Pancreas (tissue), 10 donors: ENCODE data around the gene CDC73. TPM values are rescaled to one million over a fixed set of nuclear protein-coding genes. Genes with fewer than 3 reads are reported as not detected.
"Not testable (repeated sequence)": the region's sequence is repeated elsewhere in the genome, so short reads cannot be mapped to it uniquely, and the experiment has no call there.

Experiments used
- ATAC-seq, 4 donors: fragments of 200-7000 bp; cut with Tn5 transposase; one replicate each; pipeline versions ENCODE4 v1.8.0 to v1.9.1; 2020; ENCODE audit warnings: mild to moderate bottlenecking in 4 of 4, moderate library complexity in 4 of 4
- DNase-seq, 6 donors: peaks; one replicate each; pipeline ENCODE4 v3.0.0-alpha.2; 2020
- FAIRE-seq: peaks from 2 replicates; lab custom pipeline; 2012; peaks lifted over from hg19 to GRCh38; lab: Jason Lieb, UNC
- H3K27ac ChIP-seq, 4 donors: fragments of 200-600 bp; sonication (generic); 1 replicate in 3 of 4; 2 replicates in 1 of 4; pipeline versions ENCODE4 v1.5.0 to v1.8.0; 2020
- H3K27me3 ChIP-seq, 4 donors: fragments of 200-600 bp; one replicate each; pipeline ENCODE4 v1.8.0; 2021
- H3K36me3 ChIP-seq, 3 donors: fragments of 200-600 bp; sonication (generic) in 1 of 3; one replicate each; pipeline versions ENCODE4 v1.5.0 to v1.8.0; 2020 to 2021
- H3K4me1 ChIP-seq, 3 donors: fragments of 200-600 bp; one replicate each; pipeline ENCODE4 v1.8.0; 2021
- H3K4me3 ChIP-seq, 4 donors: fragments of 200-600 bp; sonication (generic) in 2 of 4; one replicate each; pipeline versions ENCODE4 v1.5.0 to v1.8.0; 2020 to 2021
- H3K9me3 ChIP-seq, 4 donors: fragments of 200-600 bp; one replicate each; pipeline ENCODE4 v1.8.0; 2021
- WGBS, 2 donors: extraction: QIAGEN DNeasy Blood & Tissue Kit; methylation state at CpG; one replicate each; pipeline ENCODE4 v1.1.7; 2013; 5-methylcytosine and 5-hydroxymethylcytosine counted together
- intact Hi-C, 3 donors: fragments of 100-400 bp; cut with DNase I; formaldehyde crosslinking; loops; one replicate each; pipeline versions ENCODE4 v1.11.1 to v1.14.2; 2022
- polyA plus RNA-seq, 2 donors: library from polyadenylated mRNA; stranded (reverse); fragments of 200-250 nt; gene quantifications; one replicate each; pipeline ENCODE4 v1.2.3, GENCODE V29; 2013
- total RNA-seq, 6 donors: library from RNA; stranded (reverse); fragmentation: NEBNext Ultra II Directional in 4 of 6; extraction: Animal tissue kit (Norgen Biotek cat#: 25700) in 4 of 6; gene quantifications; one replicate each; pipeline versions ENCODE4 v1.2.1 to v1.2.4, GENCODE V29; 2021 to 2023
- TF ChIP-seq, protein P1 (sequence below), 4 donors: fragments of 200-600 bp; sonication (generic) in 3 of 4; IDR thresholded peaks; one replicate each; pipeline versions ENCODE4 v1.5.0 to v1.8.0; 2021; ENCODE audit warnings: antibody characterized with exemption in 4 of 4
- donor health status: healthy with polysubstance abuse.
- donor health status: DM: no; HTN: no; CAD: no; lungs with moderate emphysema.
- donor health status: DM: no; HTN: no; CAD: no.
- donor health status: control.
- donor health status: control.
- donor health status: Bipolar disorder and iron deficiency.
- donor health status: DM: yes; HTN: yes; CAD: no.
- donor health status: DM: no; HTN: no; CAD: no.
- donor health status: DM: no; HTN: no; CAD: no.
- donor health status: DM: yes; HTN: yes; CAD: no.

CDC73 gene
- total and polyA plus RNA-seq, 8 donors = 3.4 to 33.7 (median 21.7) TPM

DNA sequence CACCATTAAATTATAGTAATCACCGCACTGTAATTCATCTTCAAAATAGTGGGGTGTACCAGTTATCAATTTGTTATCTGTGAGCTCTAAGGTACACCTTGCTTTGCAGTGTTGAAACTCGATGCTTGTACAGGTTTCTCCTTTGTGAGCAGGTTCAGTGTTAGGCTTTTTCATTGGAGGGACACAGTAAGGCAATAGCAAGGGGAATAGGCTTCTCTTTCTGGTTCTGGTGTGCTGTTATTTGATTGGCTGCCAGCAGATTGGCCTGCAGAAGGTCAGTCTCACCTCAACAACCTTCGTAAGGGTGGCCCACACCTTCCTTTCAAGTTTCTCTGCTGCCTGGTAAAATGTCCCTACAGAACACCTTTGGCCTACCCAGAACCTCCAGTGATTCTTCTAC, 140.8 kb downstream of the CDC73 start:
- 94 to 95% methylated on average over 3 of the region's 3 CpGs for WGBS, 2 donors
- TF ChIP-seq, protein P1, sequence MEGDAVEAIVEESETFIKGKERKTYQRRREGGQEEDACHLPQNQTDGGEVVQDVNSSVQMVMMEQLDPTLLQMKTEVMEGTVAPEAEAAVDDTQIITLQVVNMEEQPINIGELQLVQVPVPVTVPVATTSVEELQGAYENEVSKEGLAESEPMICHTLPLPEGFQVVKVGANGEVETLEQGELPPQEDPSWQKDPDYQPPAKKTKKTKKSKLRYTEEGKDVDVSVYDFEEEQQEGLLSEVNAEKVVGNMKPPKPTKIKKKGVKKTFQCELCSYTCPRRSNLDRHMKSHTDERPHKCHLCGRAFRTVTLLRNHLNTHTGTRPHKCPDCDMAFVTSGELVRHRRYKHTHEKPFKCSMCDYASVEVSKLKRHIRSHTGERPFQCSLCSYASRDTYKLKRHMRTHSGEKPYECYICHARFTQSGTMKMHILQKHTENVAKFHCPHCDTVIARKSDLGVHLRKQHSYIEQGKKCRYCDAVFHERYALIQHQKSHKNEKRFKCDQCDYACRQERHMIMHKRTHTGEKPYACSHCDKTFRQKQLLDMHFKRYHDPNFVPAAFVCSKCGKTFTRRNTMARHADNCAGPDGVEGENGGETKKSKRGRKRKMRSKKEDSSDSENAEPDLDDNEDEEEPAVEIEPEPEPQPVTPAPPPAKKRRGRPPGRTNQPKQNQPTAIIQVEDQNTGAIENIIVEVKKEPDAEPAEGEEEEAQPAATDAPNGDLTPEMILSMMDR (IDR thresholded peaks at IDR 0.05) = no peak
- H3K4me1 ChIP-seq = peaks cover 0 to 8% (median 0%) of the 10 kb centered on the region in 3 donors
- DNase-seq (no peak), ATAC-seq (no peak), FAIRE-seq (no peak)
- intact Hi-C loops = no loop called here
- H3K9me3 ChIP-seq = no peaks in the 10 kb centered on the region
- H3K36me3 ChIP-seq = no peaks in the 10 kb centered on the region
- no peak overlapping the region for H3K4me3 ChIP-seq
- H3K27ac ChIP-seq = no peak overlapping the region
- no peaks in the 10 kb centered on the region for H3K27me3 ChIP-seq

DNA sequence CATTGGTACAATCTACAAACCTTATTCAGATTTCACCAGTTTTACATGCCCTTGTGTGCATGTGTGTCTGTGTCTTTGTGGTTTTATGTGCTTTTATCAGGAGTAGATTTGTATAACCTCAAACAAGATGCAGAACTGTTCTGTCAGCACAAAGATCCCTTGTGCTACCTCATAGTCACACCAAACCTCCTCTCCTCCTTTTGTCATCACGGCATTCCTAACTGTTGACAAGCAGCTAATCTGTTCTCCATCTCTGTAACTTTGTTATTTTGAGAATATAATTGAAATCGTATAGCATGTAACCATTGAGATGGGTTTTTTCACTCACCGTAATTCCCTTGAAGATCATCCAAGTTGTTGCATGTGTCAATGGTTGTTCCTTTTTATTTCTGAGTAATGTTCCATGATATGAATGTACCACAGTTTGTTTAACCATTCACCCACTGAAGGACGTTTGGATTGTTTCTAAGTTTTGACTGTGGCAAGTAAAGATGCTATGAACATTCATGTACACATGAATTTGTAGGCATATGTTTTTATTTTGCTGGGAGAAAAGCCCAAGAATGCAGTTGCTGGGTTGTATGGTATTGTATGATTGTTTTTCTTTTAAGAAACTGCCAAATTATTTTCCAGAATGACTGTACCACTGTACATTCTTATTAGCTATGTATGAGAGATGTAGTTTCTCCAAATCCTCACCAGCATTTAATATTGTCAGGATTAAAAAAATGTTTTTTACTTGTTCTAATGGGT, 142.7 kb downstream of the CDC73 start:
- ATAC-seq (no peak), FAIRE-seq (no peak), DNase-seq (no peak)
- Histone ChIP-seq H3K27ac (no peak overlapping the region), H3K27me3 (no peaks in the 10 kb centered on the region), H3K4me3 (no peak overlapping the region), H3K4me1 (peaks cover 0 to 8% (median 0%) of the 10 kb centered on the region in 3 donors), H3K36me3 (no peaks in the 10 kb centered on the region), H3K9me3 (no peaks in the 10 kb centered on the region)
- TF ChIP-seq, protein P1 (IDR thresholded peaks at IDR 0.05) = no peak
- intact Hi-C loops = no loop called here
- WGBS, 2 donors = 83 to 88% methylated on average over 4 of the region's 4 CpGs

DNA sequence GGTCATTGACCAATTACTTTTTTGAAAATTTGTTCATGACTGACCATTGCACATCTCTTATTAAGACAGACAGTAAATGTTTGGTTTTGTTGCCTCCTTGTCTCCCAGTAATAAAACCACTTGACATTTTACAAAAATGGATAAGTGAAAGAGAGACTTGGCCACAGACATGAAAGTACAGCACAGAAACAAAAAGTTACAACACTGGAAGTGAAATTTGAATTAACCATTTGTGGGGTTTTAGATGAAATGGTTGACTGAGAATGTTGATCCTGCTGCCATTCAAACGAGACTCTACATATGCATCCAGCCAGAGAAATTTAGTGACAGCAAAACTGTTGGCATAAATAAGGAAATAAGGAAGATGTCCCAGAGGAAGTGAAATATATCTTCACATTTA, 143.9 kb downstream of the CDC73 start:
- peaks cover 0 to 7% (median 0%) of the 10 kb centered on the region in 3 donors for H3K4me1 ChIP-seq
- ATAC-seq (no peak), FAIRE-seq (no peak), DNase-seq (no peak)
- H3K36me3 ChIP-seq = no peaks in the 10 kb centered on the region
- H3K9me3 ChIP-seq = no peaks in the 10 kb centered on the region
- H3K27ac ChIP-seq = no peak overlapping the region
- H3K4me3 ChIP-seq = no peak overlapping the region
- TF ChIP-seq, protein P1 (IDR thresholded peaks at IDR 0.05) = no peak
- intact Hi-C loops = no loop called here
- 94 to 97% methylated on average over 1 of the region's 1 CpG for WGBS, 2 donors
- no peaks in the 10 kb centered on the region for H3K27me3 ChIP-seq

DNA sequence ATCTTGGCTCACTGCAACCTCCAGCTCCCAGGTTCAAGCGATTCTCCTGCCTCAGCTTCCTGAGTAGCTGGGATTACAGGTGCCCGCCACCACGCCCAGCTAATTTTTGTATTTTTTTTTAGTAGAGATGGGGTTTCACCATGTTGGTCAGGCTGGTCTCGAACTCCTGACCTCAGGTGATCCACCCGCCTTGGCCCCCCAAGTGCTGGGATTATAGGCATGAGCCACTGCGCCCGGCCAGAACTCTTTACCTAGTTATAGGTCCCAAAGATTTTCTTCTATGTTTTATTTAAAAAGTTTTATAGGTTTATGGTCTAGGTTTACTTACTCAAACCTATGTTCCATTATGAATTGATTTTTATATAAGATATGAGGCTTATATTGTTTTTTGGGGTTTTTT, 145.0 kb downstream of the CDC73 start:
- H3K9me3 ChIP-seq, DNase-seq, H3K27ac ChIP-seq, H3K27me3 ChIP-seq, H3K4me3 ChIP-seq, intact Hi-C loops, ATAC-seq, H3K36me3 ChIP-seq, H3K4me1 ChIP-seq, FAIRE-seq: not testable (repeated sequence)
- 97 to 98% methylated on average over 7 of the region's 7 CpGs for WGBS, 2 donors

DNA sequence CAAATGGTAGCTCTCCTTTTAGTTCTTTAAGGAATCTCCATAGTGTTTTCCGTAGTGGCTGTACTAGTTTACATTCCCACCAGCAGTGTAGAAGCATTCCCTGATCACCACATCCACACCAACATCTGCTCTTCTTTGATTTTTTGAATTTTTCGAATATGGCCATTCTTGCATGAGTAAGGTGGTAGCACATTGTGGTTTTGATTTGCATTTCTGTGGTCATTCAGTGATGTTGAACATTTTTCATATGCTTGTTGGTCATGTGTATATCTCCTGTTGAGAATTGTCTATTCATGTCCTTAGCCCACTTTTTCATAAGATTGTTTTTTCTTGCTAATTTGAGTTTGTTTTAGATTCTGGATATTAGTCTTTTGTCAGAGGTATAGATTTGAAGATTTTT, 149.2 kb downstream of the CDC73 start:
- intact Hi-C loops = no loop called here
- no peak overlapping the region for H3K4me3 ChIP-seq

More for the DNA sequence above, 149.2 kb downstream of the CDC73 start:
- Histone ChIP-seq H3K27me3 (no peaks in the 10 kb centered on the region), H3K36me3 (no peaks in the 10 kb centered on the region), H3K4me1 (no peaks in the 10 kb centered on the region), H3K27ac (no peak overlapping the region), H3K9me3 (no peaks in the 10 kb centered on the region)
- WGBS, 2 donors = 92 to 94% methylated on average over 2 of the region's 2 CpGs
- no peak for FAIRE-seq
- ATAC-seq = no peak
- TF ChIP-seq, protein P1 (IDR thresholded peaks at IDR 0.05) = no peak
- DNase-seq = no peak
